HepG2 (cell line): ENCODE measurements around the gene SURF2. TPM values are rescaled to one million over a fixed set of nuclear protein-coding genes. Genes with fewer than 3 reads are reported as not detected.

ENCODE experiments used
- AHR ChIP-seq: IDR thresholded peaks from 2 replicates; pipeline ENCODE4 v1.6.1; 2018; ENCODE audit warnings: missing genetic modification reagents, missing compliant biosample characterization
- AKAP8 ChIP-seq: sonication (generic); formaldehyde crosslinking; IDR thresholded peaks from 2 replicates; pipeline ENCODE4 v1.5.1; 2020; ENCODE audit warnings: mild to moderate bottlenecking, missing genetic modification reagents
- IKZF4 ChIP-seq: sonication (generic); formaldehyde crosslinking; IDR thresholded peaks from 2 replicates; pipeline ENCODE4 v1.5.1; 2020; ENCODE audit warnings: borderline replicate concordance, mild to moderate bottlenecking, low read depth, missing genetic modification reagents; ENCODE audit errors: not compliant biosample characterization
- NFAT5 ChIP-seq: sonication (generic); formaldehyde crosslinking; IDR thresholded peaks from 2 replicates; pipeline ENCODE4 v1.4.0; 2020; ENCODE audit warnings: missing genetic modification reagents
- NFE2L2 ChIP-seq: fragments of 150-350 bp; IDR thresholded peaks from 2 replicates; pipeline ENCODE4 v1.6.1; 2014; ENCODE audit warnings: low read length
- NFKBIZ ChIP-seq: IDR thresholded peaks from 2 replicates; pipeline ENCODE4 v1.6.1; 2018; ENCODE audit warnings: missing genetic modification reagents, missing compliant biosample characterization
- PBX3 ChIP-seq: sonication (generic); formaldehyde crosslinking; IDR thresholded peaks from 2 replicates; pipeline ENCODE4 v1.8.1; 2023; ENCODE audit warnings: missing genetic modification reagents, inconsistent platforms, borderline replicate concordance
- ZBED4 ChIP-seq: sonication (generic); formaldehyde crosslinking; IDR thresholded peaks from 2 replicates; pipeline ENCODE4 v1.4.0; 2020; ENCODE audit warnings: missing genetic modification reagents, borderline replicate concordance
- ZBTB21 ChIP-seq: sonication (generic); formaldehyde crosslinking; IDR thresholded peaks from 2 replicates; pipeline ENCODE4 v1.4.0; 2020; ENCODE audit warnings: missing genetic modification reagents
- ZFX ChIP-seq: sonication (generic); formaldehyde crosslinking; IDR thresholded peaks from 2 replicates; pipeline ENCODE4 v1.4.0; 2020; ENCODE audit warnings: mild to moderate bottlenecking, low read depth, missing genetic modification reagents, moderate library complexity
- ZNF280B ChIP-seq: sonication (generic); formaldehyde crosslinking; IDR thresholded peaks from 2 replicates; pipeline ENCODE4 v1.5.0; 2020; ENCODE audit warnings: missing genetic modification reagents, mild to moderate bottlenecking, borderline replicate concordance
- ZNF598 ChIP-seq: sonication (generic); formaldehyde crosslinking; IDR thresholded peaks from 2 replicates; pipeline ENCODE4 v1.5.1; 2020; ENCODE audit warnings: mild to moderate bottlenecking, missing genetic modification reagents, borderline replicate concordance
- ZNF772 ChIP-seq: sonication (generic); formaldehyde crosslinking; IDR thresholded peaks from 2 replicates; pipeline ENCODE4 v1.5.0; 2020; ENCODE audit warnings: mild to moderate bottlenecking, missing genetic modification reagents
- ZSCAN21 ChIP-seq: sonication (generic); formaldehyde crosslinking; IDR thresholded peaks from 2 replicates; pipeline ENCODE4 v1.8.0; 2022; ENCODE audit warnings: mild to moderate bottlenecking, missing genetic modification reagents, moderate library complexity, borderline replicate concordance
- polyA plus RNA-seq, 8 experiments: library from polyadenylated mRNA; depleted of rRNA in 3 of 8; stranded (reverse) in 7 of 8; unstranded in 1 of 8; fragments of >200 nt; fragmentation: Illumina TruSeq in 4 of 8; extraction: Trizol in 4 of 8; gene quantifications; 2 replicates each; pipeline versions ENCODE4 v1.2.1 to v1.2.3, GENCODE V29; 2011 to 2016; ENCODE audit warnings: low read depth in 4 of 8, missing spikeins in 1 of 8, mixed read lengths in 1 of 8; ENCODE audit not compliant: insufficient read depth in 1 of 8
- total RNA-seq, 5 experiments: library from RNA; depleted of rRNA; stranded (reverse); fragments of >200 nt; fragmentation: Illumina TruSeq; extraction: Trizol; gene quantifications; 2 replicates each; pipeline ENCODE4 v1.2.3, GENCODE V29; 2016; ENCODE audit warnings: low read depth in 1 of 5
- TF ChIP-seq, protein P1 (sequence below): sonication (generic); formaldehyde crosslinking; conservative IDR thresholded peaks from 2 replicates; pipeline ENCODE4 v1.4.0; 2020; ENCODE audit warnings: missing genetic modification reagents
- TF ChIP-seq, protein P2 (sequence below): IDR thresholded peaks from 2 replicates; pipeline ENCODE4 v1.6.1; 2012; ENCODE audit warnings: inconsistent platforms

SURF2 gene
- total and polyA plus RNA-seq, 2 of the 13 experiments (the other 11 are each of a cell fraction or from before 2014, with no cell fraction given), result 6.3 to 13.6 TPM

GRCh38 chr9:133387680-133388079 lies 31.3 kb downstream of the SURF2 start (continued):
- 0 out of 2 replicates have a peak, but pooled peaks have one; percentile 39 for TF ChIP-seq NFAT5
- no peak for TF ChIP-seq AHR
- TF ChIP-seq PBX3 (CRISPR knock-in tag), result no peak
- TF ChIP-seq, protein P1, sequence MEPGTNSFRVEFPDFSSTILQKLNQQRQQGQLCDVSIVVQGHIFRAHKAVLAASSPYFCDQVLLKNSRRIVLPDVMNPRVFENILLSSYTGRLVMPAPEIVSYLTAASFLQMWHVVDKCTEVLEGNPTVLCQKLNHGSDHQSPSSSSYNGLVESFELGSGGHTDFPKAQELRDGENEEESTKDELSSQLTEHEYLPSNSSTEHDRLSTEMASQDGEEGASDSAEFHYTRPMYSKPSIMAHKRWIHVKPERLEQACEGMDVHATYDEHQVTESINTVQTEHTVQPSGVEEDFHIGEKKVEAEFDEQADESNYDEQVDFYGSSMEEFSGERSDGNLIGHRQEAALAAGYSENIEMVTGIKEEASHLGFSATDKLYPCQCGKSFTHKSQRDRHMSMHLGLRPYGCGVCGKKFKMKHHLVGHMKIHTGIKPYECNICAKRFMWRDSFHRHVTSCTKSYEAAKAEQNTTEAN (CRISPR knock-in tag), result no peak
- no peak for TF ChIP-seq ZNF772 (CRISPR knock-in tag)
- TF ChIP-seq ZNF280B (CRISPR knock-in tag), result no peak
- no peak for TF ChIP-seq ZBTB21 (CRISPR knock-in tag)
- TF ChIP-seq ZSCAN21 (CRISPR knock-in tag), result no peak
- no peak for TF ChIP-seq AKAP8
- no peak for TF ChIP-seq NFE2L2
- TF ChIP-seq ZBED4 (CRISPR knock-in tag), result no peak
- TF ChIP-seq, protein P2, sequence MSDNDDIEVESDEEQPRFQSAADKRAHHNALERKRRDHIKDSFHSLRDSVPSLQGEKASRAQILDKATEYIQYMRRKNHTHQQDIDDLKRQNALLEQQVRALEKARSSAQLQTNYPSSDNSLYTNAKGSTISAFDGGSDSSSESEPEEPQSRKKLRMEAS, result peak; percentile 51; the same call in 1 of the 2 replicates
- peak; percentile 24; the same call in 1 of the 2 replicates for TF ChIP-seq ZFX (CRISPR knock-in tag)
- no peak for TF ChIP-seq IKZF4 (CRISPR knock-in tag)
- TF ChIP-seq ZNF598 (CRISPR knock-in tag), result peak; percentile 12; the same call in 1 of the 2 replicates
- TF ChIP-seq NFKBIZ (CRISPR knock-in tag), result no peak
